ENCODE results near the gene CHST8. TPM values are rescaled to one million over a fixed set of nuclear protein-coding genes. Genes with fewer than 3 reads are reported as not detected.
A peak's percentile ranks its signal among the peaks of the same experiment; 100 is the strongest.

Gene CHST8
- total RNA-seq, 2 experiments from 2014 or later, result not detected

DNA sequence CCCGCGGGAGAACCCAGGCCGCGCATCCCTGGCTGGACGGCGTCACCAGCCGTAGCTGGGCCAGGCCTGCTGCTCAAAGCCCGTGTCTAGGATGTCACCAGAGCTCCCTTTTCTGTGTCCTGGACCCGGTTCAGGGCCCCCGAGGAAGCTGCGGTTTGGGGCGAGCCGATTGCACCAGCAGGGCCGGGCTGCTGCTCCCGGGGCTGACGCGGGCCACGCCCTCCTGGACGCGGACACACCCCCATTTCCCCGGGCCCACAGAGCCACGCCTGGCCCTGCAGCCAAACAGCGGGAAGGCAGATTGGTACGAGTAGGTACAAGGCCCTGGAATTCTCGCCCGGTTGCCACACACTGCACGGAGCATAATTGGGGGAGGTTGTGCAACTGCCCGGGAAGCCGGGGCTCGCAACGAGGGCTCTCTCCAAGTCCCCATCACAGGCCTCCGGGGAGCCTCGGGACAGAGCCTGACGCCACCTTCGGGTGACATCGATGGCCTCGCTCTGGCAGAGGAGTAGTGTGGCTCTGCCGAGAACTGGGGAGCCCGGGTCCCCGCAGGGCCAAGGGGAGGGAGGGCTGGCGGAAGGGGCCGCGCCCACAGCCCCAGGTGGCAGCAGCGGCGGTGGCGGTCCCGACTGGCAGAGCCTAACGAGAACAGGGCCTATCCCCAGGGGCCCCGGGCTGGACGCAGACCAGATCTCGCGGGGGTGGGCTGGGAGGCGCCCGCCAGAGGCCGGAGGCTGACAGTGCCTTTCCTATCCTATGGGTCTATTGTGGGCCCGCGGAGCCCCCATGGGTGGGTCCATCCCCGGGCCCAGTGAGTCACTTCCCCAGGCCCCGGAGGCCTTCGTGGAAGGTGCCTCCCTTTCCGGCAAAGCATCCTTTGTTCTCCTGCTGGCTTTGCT is 198.4 kb downstream of the CHST8 start:
- DNase-seq (peak; percentile 27 to 79 (median 47)), ATAC-seq (ENCODE audit: poor library complexity) (peak; percentile 80)
- Mint-ChIP-seq H3K36me3 (ENCODE audit: low read depth) (no peaks in the 10 kb centered on the region), H3K27me3 (peaks cover 26% of the 10 kb centered on the region), H3K4me1 (ENCODE audit: low read depth) (peaks cover 5% of the 10 kb centered on the region), H3K27ac (no peak overlapping the region), H3K4me3 (peak overlapping the region; percentile 74), H3K9me3 (no peaks in the 10 kb centered on the region)
- Histone ChIP-seq H3K27ac (ENCODE audit: low read depth in 1 of 2, low read length in 2 of 2) (peak overlapping the region in 1 of 2 donors; percentile 40), H3K36me3 (ENCODE audit: insufficient read depth, low read length) (no peaks in the 10 kb centered on the region), H3K9me3 (ENCODE audit: control insufficient read depth in 1 of 2, insufficient read depth in 1 of 2, low read length in 2 of 2) (no peaks in the 10 kb centered on the region), H3K4me1 (ENCODE audit: insufficient read depth, low read length) (peaks cover 34% of the 10 kb centered on the region), H3K27me3 (ENCODE audit: control insufficient read depth in 1 of 2, insufficient read depth in 2 of 2, low read length in 2 of 2) (no peaks in the 10 kb centered on the region), H3K4me3 (ENCODE audit: low read length) (peak overlapping the region; percentile 58)
- TF ChIP-seq, protein P1, sequence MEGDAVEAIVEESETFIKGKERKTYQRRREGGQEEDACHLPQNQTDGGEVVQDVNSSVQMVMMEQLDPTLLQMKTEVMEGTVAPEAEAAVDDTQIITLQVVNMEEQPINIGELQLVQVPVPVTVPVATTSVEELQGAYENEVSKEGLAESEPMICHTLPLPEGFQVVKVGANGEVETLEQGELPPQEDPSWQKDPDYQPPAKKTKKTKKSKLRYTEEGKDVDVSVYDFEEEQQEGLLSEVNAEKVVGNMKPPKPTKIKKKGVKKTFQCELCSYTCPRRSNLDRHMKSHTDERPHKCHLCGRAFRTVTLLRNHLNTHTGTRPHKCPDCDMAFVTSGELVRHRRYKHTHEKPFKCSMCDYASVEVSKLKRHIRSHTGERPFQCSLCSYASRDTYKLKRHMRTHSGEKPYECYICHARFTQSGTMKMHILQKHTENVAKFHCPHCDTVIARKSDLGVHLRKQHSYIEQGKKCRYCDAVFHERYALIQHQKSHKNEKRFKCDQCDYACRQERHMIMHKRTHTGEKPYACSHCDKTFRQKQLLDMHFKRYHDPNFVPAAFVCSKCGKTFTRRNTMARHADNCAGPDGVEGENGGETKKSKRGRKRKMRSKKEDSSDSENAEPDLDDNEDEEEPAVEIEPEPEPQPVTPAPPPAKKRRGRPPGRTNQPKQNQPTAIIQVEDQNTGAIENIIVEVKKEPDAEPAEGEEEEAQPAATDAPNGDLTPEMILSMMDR (IDR thresholded peaks at IDR 0.05), result no peak
- POLR2A ChIA-PET, result interaction anchor here (0.6 to 1.5 kb wide), 2 partner anchors 22 to 644 kb away, joined by 4 read pairs; no protein-coding TSS in a partner anchor
- CTCF ChIA-PET, result interaction anchor here (1.5 kb wide), 1 partner anchor 42 kb away, joined by 8 read pairs; no protein-coding TSS in a partner anchor
- intact Hi-C loops (cut with DNase I, micrococcal nuclease), result no loop called here

DNA sequence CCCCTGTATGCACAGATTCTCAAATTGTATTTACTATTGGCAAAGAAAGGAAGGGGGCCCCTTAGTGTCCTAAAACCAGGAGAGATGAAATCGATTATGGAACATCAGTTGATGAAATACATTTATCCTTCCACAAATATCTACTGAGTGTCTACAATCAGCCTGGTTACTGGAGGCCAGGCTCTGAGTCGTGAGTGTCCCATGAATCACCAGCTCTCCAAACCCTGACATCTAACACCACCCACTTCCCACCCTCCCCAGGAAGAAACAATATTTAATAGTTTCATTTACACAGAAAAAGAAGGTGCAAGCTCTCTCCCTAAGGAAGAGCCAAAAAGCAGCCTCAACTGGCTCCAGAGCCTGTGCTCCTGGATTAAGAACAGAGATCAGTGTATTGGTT is 200.1 kb downstream of the CHST8 start:
- Histone ChIP-seq H3K27ac (ENCODE audit: low read depth in 1 of 2, low read length in 2 of 2) (no peak overlapping the region), H3K9me3 (ENCODE audit: control insufficient read depth in 1 of 2, insufficient read depth in 1 of 2, low read length in 2 of 2) (no peaks in the 10 kb centered on the region), H3K4me3 (ENCODE audit: low read length) (no peak overlapping the region), H3K4me1 (ENCODE audit: insufficient read depth, low read length) (peaks cover 34% of the 10 kb centered on the region), H3K27me3 (ENCODE audit: control insufficient read depth in 1 of 2, insufficient read depth in 2 of 2, low read length in 2 of 2) (peaks cover 0 to 4% of the 10 kb centered on the region in 2 experiments), H3K36me3 (ENCODE audit: insufficient read depth, low read length) (no peaks in the 10 kb centered on the region)
- ChIA-PET CTCF (no interaction called here), POLR2A (no interaction called here)
- DNase-seq, result no peak
- ATAC-seq (ENCODE audit: poor library complexity), result no peak
- Mint-ChIP-seq H3K36me3 (ENCODE audit: low read depth) (no peaks in the 10 kb centered on the region), H3K9me3 (no peaks in the 10 kb centered on the region), H3K27ac (no peak overlapping the region), H3K4me1 (ENCODE audit: low read depth) (peaks cover 5% of the 10 kb centered on the region), H3K4me3 (peak overlapping the region; percentile 13), H3K27me3 (peaks cover 34% of the 10 kb centered on the region)
- TF ChIP-seq, protein P1 (IDR thresholded peaks at IDR 0.05), result no peak
- intact Hi-C loops (cut with DNase I, micrococcal nuclease), result no loop called here

Other genes with a start within 250 kb of the CHST8 start
- 10 to 100 TPM; 15.5 TPM for gene CEBPG, start 248.2 kb upstream of the CHST8 start, total RNA-seq
- gene PEPD, start 100.2 kb upstream of the CHST8 start, total RNA-seq, result 10 to 100 TPM; 17.5 to 23.0 TPM
- 1 to 10 TPM; 3.6 to 3.9 TPM for gene KCTD15, start 174.9 kb downstream of the CHST8 start, total RNA-seq

All from CD4-positive, alpha-beta T cell (primary cell).